ENCODE results near the gene HOXC10.

HOXC10 gene

GRCh38 chr12:54004063-54004840 lies 19.3 kb downstream of the HOXC10 start:
- no peak for DNase-seq

DNA sequence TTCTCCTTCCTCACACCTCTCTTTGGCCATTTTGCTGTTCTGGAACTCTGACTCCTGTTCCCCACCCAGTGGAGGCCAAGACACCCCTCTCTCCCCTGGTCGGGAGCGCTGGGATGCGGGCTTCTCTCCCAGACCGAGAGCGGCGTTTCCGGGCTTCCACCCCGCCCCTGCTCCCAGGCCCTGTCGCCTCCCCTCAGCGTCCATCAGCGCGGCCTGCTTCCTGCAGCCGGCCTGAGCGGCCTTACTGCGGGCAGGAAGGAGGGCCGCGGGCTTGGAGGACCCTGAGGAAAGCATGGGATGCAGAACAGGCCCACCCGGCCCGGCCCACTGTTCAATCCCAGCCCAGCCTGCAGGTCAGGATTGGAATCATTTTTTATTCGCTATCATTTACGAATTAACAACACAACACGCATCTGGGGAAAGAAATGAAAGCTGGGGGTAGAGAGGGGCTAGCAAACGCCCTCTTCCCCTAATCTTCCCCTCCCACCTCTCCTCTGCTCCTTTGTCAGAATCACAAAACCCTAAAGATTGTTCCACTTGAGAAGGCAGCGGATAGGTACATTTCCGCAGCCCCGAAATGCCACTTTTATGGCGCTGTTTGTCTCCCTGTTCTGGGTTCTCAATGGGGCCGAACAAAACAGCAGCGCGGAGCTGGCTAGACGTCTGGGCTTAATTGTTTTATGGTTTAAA lies 20.0 kb downstream of the HOXC10 start:
- no peak for DNase-seq

DNA sequence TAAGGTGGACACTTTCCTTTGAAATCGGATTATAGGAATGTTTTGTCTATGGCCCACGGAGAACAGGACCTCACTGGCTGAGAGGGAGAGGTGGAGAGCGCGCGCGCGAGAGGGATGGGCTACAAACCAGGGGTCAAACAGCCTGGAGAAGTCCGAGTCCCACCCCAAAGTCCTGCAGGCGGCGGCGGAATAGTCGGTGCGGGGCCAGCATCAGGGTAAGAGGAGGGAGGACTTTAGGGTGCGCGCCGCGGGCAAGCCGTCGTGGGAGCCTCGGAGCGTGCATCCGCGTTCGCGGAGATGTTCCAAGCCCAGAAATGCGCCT lies 20.5 kb downstream of the HOXC10 start:
- no peak for DNase-seq

GRCh38 chr12:54005853-54006558 lies 21.1 kb downstream of the HOXC10 start:
- DNase-seq, result peak; percentile 41

- no peak for DNase-seq
Observed at GRCh38 chr12:54006559-54007220, 21.7 kb downstream of the HOXC10 start.

DNA sequence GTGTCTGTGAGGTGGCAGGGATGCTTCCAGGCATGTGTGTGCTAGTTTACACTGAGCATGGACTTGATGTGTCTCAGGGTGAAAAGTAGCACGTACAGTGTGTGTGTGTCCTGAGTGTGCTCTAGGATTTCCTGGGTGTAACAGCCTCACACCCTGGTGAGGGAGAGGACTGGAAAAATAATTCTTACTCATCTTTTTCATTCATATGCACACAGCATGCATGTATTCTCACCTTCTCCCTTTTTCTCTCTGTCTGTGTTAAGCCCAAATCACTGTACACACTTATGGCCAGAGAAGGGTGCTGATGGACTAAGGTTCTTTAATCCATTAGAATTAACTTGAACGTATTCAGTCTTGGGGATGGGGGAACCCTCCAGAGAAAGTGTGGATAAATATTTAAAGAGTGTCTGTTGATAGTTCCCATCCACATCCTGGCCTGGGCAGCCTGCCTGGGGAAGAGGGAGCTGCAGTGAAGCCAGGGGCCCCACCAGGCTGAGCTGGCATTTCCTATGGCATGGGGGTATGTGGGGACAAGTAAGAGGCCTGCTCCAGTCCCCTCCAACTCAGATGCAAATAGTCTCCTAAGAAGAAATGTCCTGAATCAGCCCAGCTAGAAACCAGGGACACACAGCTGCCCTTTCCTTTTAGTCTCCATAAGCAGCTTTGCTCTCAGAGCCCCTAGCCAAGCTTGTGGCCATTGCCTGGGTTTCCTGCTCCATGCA lies 22.8 kb downstream of the HOXC10 start:
- DNase-seq, result no peak

DNA sequence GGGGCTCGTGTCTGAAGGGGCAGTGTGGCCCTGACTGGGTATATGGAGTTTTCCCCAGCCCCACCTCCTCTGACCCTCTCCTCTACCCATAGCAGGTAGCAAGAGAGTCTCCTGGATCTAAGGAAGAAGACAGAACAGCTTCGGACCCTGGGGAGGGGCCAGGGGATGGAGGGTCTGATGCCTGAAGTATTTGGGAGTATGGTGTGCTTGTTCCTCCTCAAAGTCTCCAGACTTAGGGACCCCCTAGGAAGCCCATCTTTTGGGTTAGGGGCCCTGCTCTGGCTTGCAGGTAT lies 23.3 kb downstream of the HOXC10 start:
- no peak for DNase-seq

DNA sequence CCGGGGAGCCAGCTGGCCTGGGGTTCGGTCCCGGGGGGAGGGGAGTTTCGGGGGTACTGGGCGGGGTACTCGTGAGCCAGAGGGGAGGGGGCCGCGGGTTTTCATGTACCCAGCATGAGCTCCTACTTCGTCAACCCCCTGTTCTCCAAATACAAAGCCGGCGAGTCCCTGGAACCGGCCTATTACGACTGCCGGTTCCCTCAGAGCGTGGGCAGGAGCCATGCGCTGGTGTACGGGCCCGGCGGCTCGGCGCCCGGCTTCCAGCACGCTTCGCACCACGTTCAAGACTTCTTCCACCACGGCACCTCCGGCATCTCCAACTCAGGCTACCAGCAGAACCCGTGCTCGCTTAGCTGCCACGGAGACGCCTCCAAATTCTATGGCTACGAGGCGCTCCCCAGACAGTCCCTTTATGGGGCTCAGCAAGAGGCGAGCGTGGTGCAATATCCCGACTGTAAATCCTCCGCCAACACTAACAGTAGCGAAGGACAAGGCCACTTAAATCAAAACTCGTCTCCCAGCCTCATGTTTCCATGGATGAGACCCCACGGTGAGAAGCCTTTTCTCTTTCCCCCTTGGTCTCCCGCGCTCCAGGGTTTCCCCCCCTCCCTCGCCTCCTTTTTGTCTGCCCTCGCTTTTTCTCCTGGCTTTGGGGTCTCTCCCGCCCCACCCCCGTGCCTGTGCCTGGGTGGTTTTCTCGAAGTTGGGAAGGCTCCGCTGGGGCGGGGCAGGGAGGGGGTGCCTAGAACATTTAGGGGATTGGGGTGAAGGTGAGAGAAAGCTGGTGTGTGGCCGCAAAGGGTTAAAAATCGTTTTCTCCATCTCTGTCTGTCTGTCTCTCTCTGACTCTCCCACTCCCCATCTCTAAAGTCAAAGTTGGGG lies 24.5 kb downstream of the HOXC10 start:
- no peak for DNase-seq

DNA sequence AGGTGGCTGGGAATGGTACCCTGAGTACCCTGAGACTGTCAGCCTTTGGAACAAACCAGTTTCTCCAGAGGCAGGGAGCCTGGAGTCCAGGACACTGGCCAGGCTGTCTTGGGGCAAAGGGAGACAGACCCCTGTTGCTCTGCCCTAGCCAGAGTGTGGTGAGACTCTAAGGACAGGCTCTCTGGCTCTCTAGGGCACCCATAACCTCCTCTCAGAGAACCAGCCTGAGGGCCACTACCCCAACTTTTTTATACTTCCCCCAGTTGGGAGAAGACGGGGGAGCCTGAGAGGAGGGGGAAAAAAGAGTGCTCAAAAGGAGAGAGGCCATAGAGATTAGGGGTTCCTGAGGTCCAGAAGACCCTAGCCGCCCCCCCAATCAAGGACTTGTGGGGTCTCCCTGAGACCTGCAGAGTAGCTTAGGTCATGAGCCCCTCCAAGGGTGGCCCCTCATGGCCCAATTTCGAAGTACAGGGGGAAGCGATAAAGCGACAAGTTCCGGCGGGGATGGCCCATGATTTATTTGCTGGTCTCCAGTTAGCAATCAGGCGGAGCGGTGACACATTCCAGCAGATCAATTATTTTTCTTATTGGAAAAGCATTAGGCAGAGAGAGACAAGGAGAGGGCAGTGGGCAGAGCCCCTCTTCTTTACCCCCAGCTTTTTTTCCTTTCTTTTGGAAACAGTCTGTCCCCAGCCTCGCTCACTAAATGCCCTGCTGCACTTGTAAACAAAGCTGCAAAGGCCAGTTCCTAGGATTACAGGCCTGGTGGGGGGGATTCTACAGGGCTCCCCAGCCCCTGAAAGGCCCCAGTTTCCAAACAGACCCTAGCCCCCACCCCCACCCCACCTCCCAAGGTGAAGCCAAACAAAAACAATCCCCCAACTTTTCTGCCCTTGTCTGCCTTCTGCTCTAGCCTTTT lies 25.4 kb downstream of the HOXC10 start:
- no peak for DNase-seq

GRCh38 chr12:54010972-54011664 lies 26.2 kb downstream of the HOXC10 start:
- DNase-seq, result no peak

- DNase-seq, result no peak
Observed at GRCh38 chr12:54011665-54012532, 27.0 kb downstream of the HOXC10 start.

DNA sequence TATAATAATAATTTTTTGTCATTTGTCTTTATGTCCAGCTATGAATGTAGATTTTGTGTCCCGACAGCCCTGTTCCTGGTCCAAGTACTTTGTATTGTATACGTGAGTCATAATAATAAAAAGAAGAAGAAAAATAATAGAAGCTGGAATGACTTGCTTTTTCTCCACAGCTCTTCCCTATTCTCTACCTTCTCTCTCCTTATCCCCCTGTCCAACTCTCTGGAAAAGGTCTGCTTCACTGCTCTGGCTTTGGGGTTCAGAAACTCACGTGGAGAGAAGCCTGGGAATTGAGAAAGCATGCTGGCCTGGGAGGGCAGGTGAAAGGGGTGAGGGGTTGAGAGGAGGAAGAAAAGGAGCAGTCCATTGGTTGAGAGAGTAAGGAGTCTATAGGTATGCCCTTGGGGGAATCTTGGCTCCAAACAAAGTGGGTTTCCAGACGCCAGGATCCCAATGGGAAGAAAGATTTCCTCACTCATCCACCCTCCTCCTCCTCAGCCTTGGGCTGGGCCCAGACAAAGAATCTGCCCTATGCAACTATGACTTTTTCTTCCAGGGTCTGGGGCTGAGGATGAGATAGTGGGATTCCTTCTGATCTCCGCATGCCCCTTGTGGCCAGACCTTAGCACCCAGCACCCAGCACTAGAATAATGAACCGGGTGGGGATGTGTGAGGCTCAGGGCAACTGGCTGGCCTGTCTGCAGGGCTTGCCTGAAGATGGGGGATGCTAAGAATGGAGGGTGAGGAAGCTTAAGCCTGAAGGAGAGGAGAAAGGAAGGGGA lies 27.9 kb downstream of the HOXC10 start:
- no peak for DNase-seq

- DNase-seq, result no peak
Observed at GRCh38 chr12:54014377-54015017, 29.6 kb downstream of the HOXC10 start.

DNA sequence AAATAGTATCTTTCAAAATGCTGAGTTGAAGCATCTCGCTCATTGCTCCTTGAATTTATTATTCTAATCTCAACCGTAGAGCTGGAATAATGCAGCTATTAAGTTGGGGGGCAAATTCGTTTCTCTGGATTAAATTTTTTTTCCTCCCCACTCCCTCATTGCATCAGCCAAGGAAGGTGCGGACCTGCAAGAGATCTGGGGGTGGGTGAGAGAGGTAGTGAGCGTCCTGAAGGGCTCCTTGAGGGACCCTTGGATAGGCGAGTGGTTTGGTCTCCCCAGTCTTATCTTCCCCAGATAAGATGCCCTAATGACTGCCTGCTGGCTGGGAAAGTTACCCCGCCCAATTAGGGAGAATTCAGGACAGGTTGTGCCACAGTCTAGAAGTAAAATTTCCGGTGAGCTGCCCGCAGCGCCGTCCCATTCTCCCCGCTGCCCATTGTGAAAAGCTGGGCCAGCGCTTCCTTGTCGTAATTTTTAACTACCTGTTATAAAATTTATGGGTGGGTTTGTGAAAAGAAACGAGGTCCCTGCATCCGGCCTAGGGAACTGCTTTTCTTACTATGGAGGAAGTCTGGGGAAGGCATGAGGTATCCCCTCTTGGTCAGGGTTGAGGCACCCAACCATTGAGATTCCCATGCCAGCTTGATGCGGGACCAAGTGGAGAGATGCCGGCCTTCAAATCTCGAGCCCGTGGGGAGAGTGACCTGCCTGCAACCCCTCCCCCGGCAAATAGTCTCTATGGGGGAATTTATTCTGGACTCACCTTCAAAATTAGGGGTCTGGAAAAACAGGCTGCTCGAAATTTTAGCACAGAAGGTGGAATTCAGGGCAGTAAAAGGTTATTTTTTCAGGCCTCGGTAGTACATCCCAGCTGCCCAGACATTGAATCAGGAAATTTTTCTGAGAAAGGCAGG lies 30.3 kb downstream of the HOXC10 start:
- DNase-seq, result no peak

GRCh38 chr12:54016051-54016450 lies 31.1 kb downstream of the HOXC10 start:
- DNase-seq, result no peak

DNA sequence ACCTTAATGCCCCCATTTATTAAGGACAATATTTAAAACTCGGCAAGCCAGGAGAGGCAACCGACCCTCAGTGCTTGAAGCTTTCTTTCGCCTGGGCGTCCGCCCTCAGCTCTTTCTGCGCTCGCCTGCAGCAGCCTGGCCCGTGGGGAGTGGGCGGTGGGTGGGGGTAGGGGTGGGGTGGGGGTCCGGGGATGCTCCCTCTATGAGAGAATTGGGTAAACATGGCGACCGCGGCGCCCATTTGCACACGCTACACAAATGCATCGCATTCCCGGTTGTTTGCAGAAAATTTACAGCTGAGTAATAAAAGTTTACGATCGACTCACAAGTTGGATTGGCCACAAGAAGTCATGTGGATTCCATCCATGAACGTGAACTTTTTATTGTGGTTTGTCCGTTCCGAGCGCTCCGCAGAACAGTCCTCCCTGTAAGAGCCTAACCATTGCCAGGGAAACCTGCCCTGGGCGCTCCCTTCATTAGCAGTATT lies 31.6 kb downstream of the HOXC10 start:
- no peak for DNase-seq

Measured in GDM1 (cell line).